Raji (cell line): ENCODE measurements around the gene OR4D2.

ENCODE experiments used
- POLR2A ChIP-seq: IDR thresholded peaks from 2 replicates; pipeline ENCODE4 v1.6.1; 2011; ENCODE audit warnings: low read depth, low read length, control low read depth; ENCODE audit not compliant: insufficient read depth

Gene OR4D2

GRCh38 chr17:58219789-58220183 is 53.0 kb downstream of the OR4D2 start:
- TF ChIP-seq POLR2A = no peak
